ENCODE data around the gene GPR15. TPM values are rescaled to one million over a fixed set of nuclear protein-coding genes. Genes with fewer than 3 reads are reported as not detected.

Gene GPR15
- total RNA-seq: not detected

DNA sequence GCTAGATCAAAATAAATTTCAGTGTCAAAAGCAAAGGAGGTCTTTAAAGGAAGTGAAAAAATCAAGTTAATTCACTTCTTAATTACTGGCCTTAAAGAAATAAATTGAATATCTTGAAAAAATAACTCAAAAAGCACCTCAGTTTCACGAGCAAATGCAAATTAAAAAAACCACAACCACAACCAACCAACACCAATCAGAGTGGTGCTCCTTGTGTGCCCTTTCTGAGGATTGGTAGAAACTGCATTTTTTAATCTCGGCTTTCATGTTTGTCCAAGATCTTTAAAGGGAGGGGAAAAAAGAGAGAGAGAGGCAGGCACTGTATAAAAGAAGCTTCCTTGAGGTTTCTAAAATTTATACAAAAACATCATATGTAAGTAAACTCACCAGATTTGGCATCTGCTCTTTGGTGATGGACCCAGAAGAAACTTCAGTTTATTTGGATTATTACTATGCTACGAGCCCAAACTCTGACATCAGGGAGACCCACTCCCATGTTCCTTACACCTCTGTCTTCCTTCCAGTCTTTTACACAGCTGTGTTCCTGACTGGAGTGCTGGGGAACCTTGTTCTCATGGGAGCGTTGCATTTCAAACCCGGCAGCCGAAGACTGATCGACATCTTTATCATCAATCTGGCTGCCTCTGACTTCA is at the start of gene GPR15:
GPR15 (plus strand) TSS at position 357 of the 653 bp plus-strand sequence; CDS start at position 413, 56 bp downstream.
- no peaks in the 10 kb centered on the region for H3K27me3 ChIP-seq
- H3K4me1 ChIP-seq: no peaks in the 10 kb centered on the region
- H3K4me3 ChIP-seq: no peak within 1 kb of the TSS
- no peaks in the 10 kb centered on the region for H3K36me3 ChIP-seq
- intact Hi-C loops (cut with DNase I; ENCODE audit: low total_unique reads): no loop called here
- TF ChIP-seq, protein P1, sequence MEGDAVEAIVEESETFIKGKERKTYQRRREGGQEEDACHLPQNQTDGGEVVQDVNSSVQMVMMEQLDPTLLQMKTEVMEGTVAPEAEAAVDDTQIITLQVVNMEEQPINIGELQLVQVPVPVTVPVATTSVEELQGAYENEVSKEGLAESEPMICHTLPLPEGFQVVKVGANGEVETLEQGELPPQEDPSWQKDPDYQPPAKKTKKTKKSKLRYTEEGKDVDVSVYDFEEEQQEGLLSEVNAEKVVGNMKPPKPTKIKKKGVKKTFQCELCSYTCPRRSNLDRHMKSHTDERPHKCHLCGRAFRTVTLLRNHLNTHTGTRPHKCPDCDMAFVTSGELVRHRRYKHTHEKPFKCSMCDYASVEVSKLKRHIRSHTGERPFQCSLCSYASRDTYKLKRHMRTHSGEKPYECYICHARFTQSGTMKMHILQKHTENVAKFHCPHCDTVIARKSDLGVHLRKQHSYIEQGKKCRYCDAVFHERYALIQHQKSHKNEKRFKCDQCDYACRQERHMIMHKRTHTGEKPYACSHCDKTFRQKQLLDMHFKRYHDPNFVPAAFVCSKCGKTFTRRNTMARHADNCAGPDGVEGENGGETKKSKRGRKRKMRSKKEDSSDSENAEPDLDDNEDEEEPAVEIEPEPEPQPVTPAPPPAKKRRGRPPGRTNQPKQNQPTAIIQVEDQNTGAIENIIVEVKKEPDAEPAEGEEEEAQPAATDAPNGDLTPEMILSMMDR (IDR thresholded peaks at IDR 0.05): no peak
- no peak for TF ChIP-seq POLR2A (IDR thresholded peaks at IDR 0.05)
- H3K27ac ChIP-seq: no peak within 1 kb of the TSS
- no peaks in the 10 kb centered on the region for H3K9me3 ChIP-seq
- no peak for DNase-seq

DNA sequence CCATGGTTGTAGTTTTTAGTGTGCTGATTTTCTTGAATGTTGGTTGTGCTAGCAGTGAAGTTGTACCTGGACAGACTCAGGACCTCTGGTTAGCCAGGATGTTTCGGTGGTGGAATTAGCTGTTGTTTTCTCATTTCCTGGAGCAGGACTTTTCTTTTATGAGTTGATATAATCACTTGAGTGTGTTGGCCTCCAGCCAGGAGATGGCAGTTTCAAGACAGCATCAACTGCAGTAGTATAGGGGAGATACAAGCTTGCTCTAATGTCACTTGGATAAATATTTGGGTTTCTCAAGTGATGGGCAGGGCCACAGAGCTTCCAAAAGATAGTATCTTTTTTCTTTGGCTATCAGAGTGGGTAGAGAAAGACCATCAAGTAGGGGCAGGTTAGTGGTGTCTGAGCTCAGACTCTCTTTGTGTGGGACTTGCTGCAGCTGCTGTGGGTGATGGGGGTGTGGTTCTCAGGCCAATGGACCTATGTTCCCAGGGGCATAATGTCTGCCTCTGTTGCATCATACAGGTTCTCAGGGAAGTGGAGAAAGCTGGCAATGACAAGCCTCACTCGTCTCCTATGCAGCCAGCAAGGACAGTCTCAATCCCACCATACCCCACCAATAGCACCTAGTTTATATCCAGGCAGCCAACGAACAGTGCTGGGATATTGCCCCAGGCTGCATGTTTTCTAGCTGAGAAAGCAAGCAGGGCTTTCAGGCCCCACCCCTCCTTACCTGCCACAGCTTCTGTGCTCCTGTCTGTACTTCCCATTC is 48.9 kb upstream of the GPR15 start:
- intact Hi-C loops (cut with DNase I; ENCODE audit: low total_unique reads): no loop called here

DNA sequence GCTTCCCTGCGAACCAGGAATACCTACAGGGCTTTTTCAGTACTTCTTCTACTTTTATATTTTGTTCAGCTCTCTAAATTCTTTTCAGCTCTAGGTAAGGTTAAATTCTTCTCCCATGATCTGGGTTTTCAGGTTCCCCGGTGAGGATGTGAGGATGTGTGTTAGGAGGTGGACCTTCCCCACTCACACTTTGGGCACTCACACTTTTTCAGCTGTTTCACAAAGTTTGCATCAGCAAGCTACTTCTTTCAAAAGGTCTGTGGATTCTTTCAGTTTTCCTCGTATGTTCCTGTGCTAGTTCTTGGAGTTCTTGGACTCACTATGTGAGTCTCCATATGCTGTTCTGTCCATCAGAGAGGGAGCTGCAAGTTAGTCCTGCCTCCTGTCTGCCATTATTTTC is 48.2 kb upstream of the GPR15 start:
- H3K36me3 ChIP-seq: no peaks in the 10 kb centered on the region
- H3K27me3 ChIP-seq: no peaks in the 10 kb centered on the region
- intact Hi-C loops (cut with DNase I; ENCODE audit: low total_unique reads): no loop called here
- TF ChIP-seq, protein P1 (IDR thresholded peaks at IDR 0.05): no peak
- TF ChIP-seq POLR2A (IDR thresholded peaks at IDR 0.05): no peak
- no peaks in the 10 kb centered on the region for H3K4me1 ChIP-seq
- DNase-seq: no peak
- no peak overlapping the region for H3K27ac ChIP-seq
- peaks cover 0 to 10% of the 10 kb centered on the region in 2 donors for H3K9me3 ChIP-seq
- no peak overlapping the region for H3K4me3 ChIP-seq

More for the DNA sequence above, 48.9 kb upstream of the GPR15 start:
- no peak overlapping the region for H3K4me3 ChIP-seq
- no peaks in the 10 kb centered on the region for H3K36me3 ChIP-seq
- H3K27me3 ChIP-seq: no peaks in the 10 kb centered on the region
- H3K4me1 ChIP-seq: no peaks in the 10 kb centered on the region
- H3K27ac ChIP-seq: no peak overlapping the region
- TF ChIP-seq, protein P1 (IDR thresholded peaks at IDR 0.05): no peak
- TF ChIP-seq POLR2A (IDR thresholded peaks at IDR 0.05): no peak
- no peak for DNase-seq
- peaks cover 0 to 16% of the 10 kb centered on the region in 2 donors for H3K9me3 ChIP-seq

DNA sequence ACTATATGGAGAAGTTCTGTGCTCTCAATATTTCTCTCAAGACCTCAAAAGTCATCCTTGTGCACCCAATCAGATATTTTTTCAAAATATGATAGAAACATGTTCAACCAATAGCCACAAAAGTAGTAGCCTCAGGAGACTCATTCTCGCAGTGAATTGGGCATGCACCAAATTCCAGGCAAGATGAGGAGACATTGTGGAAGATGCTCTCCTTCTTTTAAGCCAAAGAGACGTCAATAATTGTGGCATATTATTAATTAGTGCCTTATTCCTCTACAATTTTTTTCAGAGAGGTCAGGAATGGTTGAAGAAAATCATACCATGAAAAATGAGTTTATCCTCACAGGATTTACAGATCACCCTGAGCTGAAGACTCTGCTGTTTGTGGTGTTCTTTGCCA is 34.4 kb upstream of the GPR15 start, which contains the start of gene OR5K2:
OR5K2 (plus strand) TSS at position 301 of the 400 bp plus-strand sequence; CDS start at position 301, 0 bp downstream.
- no peaks in the 10 kb centered on the region for H3K4me1 ChIP-seq
- H3K36me3 ChIP-seq: no peaks in the 10 kb centered on the region
- no peak for TF ChIP-seq POLR2A (IDR thresholded peaks at IDR 0.05)
- TF ChIP-seq, protein P1 (IDR thresholded peaks at IDR 0.05): no peak
- H3K27me3 ChIP-seq: no peaks in the 10 kb centered on the region
- H3K4me3 ChIP-seq: no peak within 1 kb of the TSS
- no peaks in the 10 kb centered on the region for H3K9me3 ChIP-seq
- no peak within 1 kb of the TSS for H3K27ac ChIP-seq
- intact Hi-C loops (cut with DNase I; ENCODE audit: low total_unique reads): no loop called here
- DNase-seq: no peak

DNA sequence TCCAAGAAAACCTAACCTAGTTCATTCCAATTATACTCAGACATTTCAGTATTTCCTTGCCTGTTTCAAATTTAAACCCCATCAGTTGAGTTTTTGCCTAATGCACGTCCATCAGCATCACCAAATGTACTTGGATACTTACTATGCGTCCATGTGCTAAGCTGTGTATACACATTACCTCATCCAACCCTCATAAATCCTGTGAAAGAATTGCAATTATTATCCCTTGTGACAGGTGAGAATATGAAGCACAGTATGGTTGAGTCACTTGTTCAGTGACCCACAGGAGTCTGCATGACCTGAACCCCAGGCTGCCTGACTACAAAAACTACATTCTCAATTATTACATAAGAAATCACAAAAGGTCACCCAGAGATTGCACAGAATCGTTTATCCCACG is 31.8 kb upstream of the GPR15 start:
- DNase-seq: no peak
- Histone ChIP-seq H3K27ac (no peak overlapping the region), H3K9me3 (no peaks in the 10 kb centered on the region), H3K36me3 (no peaks in the 10 kb centered on the region), H3K4me1 (no peaks in the 10 kb centered on the region), H3K27me3 (no peaks in the 10 kb centered on the region), H3K4me3 (no peak overlapping the region)
- TF ChIP-seq POLR2A (IDR thresholded peaks at IDR 0.05): no peak
- TF ChIP-seq, protein P1 (IDR thresholded peaks at IDR 0.05): no peak
- intact Hi-C loops (cut with DNase I; ENCODE audit: low total_unique reads): no loop called here
